GM12801 (cell line): ENCODE data around the gene BPIFB3.

ENCODE experiments used
- CTCF ChIP-seq: IDR thresholded peaks from one replicate; pipeline ENCODE4 v1.5.1; 2011; ENCODE audit warnings: control low read depth; ENCODE audit not compliant: insufficient read length; ENCODE audit errors: extremely low read depth

The BPIFB3 gene

GRCh38 chr20:33053291-33054106, at the start of gene BPIFB3:
Gene BPIFB3, plus strand, starts transcription at chr20:33053903. Its CDS starts 1,533 bp downstream, at chr20:33055436.
- TF ChIP-seq CTCF: no peak

- TF ChIP-seq CTCF: no peak
Observed at GRCh38 chr20:33004141-33004751, 49.5 kb upstream of the BPIFB3 start, which contains the start of gene SUN5. Gene SUN5, minus strand, starts transcription at chr20:33004433. Its CDS starts 93 bp downstream, at chr20:33004340.

DNA sequence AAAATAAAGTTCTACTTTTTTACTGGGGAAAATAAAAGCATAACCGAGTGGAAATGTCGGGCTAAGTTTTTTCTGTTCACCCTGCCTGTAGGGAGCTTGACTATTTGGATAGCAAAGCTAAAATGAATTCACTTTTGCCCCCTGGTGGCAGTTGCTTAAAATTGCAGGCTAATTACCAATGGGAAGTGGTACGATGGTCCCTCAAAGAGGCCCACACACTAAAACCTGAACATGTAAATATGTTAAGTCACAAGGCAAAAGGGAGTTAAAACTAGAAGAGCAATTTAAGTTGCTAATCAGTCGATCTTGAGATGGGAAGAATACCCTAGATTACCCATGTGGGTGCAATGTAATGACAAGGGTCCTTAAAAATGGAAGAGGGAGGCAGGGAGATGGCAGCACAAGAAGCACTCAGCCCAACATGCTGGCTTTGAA, 48.6 kb upstream of the BPIFB3 start:
- TF ChIP-seq CTCF: no peak

DNA sequence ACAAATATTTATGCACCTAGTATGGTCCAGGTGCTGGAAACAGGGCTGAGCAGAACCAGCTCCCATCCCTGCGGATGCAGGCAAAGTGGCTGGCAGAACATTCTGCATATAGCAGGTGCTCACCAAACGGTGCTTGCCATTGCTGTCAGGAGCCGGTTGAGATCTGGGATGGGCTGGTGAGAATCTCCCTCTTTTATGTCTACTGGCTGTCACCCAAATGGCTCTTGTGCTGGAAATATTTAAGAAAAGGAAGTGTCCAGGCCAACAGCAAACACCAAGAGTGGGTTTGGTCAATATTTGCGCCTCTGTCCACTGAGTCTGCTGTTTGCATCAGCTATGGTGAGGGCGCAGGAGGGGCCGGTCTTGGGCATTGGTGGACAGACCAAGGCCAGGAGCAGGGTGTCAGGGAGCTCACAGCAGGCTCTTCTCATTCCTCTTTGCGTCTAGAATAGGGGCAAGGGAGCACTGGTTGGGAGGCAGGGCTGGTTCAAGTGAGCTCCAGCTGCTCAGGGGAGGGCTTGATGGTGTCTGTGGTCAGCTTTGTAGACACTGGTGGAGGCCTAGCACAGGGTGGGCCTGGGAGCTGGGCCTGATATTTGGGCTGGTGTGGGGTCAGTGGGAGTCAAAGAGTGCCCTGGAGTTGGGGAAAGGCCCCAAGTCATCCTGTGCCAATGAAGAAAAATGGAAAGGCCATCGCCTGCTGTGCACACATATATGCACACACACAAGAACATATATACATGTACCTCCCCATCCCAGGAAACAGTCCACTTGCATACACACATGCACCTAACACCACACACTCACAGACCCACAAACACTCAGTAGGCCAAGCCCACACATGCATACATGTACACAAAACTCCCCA, 47.6 kb upstream of the BPIFB3 start:
- no peak for TF ChIP-seq CTCF

- no peak for TF ChIP-seq CTCF
Observed at GRCh38 chr20:33006776-33007375, 46.8 kb upstream of the BPIFB3 start.

DNA sequence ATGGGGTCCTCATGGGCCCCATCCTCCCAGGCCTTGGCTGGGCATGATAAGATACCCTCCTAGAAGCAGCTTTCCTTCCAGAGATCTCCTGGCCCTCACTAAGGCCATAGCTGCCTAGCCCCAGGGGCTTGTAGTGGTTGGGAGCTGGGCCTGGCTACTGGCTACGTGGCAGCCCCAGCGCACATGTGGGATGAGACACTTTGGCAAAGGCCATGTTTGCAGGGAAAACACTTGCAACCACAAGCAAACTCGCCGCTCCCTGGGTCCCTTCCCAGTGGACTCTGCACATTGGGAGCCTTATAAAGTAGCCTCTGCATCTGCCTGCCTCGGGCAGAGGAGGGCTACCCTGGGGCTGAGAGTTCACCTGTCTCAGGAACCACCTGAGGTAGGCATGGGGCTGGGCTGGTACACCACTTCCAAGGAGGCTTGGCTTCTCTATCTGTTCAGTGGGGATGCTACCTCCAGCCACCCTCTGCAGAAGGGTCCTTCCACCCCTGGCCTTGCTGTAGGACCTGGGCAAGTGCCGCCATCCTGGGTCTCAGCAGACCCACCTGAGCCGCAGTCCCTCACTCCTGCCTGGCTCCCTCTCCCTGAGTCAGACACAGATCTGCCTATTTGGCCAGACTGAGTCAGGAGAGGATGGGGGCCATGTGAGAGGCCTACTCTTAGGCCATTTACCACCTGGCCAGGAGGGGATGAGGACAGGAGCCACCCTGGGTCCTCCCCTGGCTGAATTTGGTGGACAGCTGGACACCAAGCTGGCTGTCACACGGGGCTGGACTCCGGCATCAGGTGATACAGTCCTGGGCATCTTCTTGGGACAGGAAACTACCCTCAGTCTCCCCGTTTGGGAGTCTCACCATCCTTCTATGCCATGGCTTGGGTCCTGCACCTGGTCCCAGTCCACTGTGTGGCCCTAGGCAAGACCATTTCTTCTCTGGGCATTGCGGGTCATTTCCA, 46.0 kb upstream of the BPIFB3 start, which contains the start of gene BPIFB2:
Gene BPIFB2 (plus strand): TSS at position 329 of the 960 bp plus-strand sequence. CDS start 871 bp downstream, outside the sequence.
- no peak for TF ChIP-seq CTCF
